ENCODE measurements around the gene PIKFYVE.

- no peak for TF ChIP-seq CTCF (conservative IDR thresholded peaks at IDR 0.05 in 1 of 2, IDR thresholded peaks at IDR 0.05 in 1 of 2; ENCODE audit: low read depth in 1 of 2, low read length in 2 of 2)
- no peak for TF ChIP-seq EZH2 (IDR thresholded peaks at IDR 0.05; ENCODE audit: low read length, missing control alignments)
Measured at GRCh38 chr2:208311321-208311720, 45.3 kb downstream of the PIKFYVE start.

All from fibroblast of lung (primary cell).